OCI-M2 (cell line): ENCODE results near the gene HTR3E.
"Not testable (repeated sequence)": the region's sequence is repeated elsewhere in the genome, so short reads cannot be mapped to it uniquely, and the experiment has no call there.

Experiments used
- DNase-seq: peaks from one replicate; lab custom pipeline; 2025; ENCODE audit not compliant: unreplicated experiment; lab: John Stamatoyannopoulos, UW

Gene HTR3E, protein sequence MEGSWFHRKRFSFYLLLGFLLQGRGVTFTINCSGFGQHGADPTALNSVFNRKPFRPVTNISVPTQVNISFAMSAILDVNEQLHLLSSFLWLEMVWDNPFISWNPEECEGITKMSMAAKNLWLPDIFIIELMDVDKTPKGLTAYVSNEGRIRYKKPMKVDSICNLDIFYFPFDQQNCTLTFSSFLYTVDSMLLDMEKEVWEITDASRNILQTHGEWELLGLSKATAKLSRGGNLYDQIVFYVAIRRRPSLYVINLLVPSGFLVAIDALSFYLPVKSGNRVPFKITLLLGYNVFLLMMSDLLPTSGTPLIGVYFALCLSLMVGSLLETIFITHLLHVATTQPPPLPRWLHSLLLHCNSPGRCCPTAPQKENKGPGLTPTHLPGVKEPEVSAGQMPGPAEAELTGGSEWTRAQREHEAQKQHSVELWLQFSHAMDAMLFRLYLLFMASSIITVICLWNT

DNA sequence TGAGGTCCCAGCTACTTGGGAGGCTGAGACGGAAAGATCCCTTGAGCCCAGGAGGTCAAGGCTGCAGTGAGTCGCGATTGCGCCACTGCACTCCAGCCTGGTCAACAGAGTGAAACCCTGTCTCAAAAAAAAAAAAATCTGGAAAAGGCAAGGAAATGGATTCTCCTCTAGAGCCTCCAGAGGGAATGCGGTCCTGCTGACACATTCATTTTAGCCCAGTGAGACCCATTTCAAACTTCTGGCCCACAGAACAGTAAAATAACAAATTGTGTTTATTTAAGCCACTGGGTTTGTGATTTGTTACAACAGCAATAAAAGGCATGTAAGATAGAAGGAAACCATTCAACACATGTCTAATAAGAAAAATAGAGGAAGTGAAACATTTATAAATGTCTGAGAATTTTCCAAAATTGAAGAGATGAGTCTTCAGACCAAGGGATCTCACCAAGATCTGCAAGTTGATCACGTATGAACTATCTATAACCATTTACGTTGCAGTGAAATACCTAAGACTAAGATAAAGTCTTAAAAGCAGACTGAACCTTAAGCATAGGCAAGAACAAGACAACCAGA is at the start of gene HTR3E:
HTR3E (plus strand) TSS at position 254 of the 573 bp plus-strand sequence. CDS start 466 bp downstream, outside the sequence.
- DNase-seq: no peak

DNA sequence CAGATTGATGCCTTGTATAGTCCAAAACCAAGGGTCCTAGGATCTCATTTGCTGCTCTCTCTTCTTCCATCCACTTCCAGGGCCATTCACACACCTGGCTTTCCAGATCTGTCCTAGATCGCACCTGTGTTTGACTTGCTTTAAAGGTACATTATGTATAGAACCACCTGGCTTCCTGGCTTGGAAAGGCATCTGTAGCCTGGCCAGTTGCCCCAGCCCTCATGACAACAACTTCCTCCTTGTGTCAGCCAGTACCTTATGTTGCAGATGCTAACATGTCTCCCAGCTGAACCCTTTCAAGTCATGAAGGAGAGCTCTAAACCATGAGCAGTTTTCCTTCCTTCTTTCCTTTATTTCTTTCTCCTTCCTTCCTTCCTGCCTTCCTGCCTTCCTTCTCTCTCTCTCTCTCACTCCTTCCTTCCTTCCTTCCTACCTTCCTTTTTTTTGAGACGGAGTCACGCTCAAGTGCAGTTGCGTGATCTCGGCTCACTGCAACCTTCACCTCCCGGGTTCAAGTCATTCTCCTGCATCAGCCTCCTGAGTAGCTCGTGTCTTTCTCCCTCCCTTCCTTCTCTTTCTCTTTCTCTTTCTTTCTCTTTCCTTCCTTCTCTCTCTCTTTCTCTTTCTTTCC is 46.5 kb upstream of the HTR3E start:
- no peak for DNase-seq

DNA sequence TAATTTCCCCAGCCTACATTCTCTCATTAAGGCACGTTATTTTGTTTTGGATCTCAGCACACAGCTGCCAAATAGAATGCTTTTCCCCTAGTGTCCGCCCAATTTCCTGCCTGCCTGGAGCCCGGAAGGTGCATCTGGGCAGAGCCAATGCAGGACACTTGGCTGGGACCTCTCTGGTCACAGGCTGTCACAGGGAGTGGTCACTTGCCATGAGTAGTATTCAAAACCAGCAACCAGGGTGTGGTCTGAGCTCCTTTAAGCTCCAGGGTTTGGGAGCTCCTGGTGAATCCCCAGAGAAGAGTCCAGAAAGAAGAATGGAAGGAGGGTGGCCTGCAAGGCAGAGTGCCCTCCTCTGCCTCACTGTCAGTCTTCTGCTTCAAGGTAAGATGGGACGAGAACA is 44.1 kb upstream of the HTR3E start, which contains the start of gene HTR3C:
HTR3C (plus strand) TSS at position 281 of the 400 bp plus-strand sequence; CDS start at position 315, 34 bp downstream.
- no peak for DNase-seq

DNA sequence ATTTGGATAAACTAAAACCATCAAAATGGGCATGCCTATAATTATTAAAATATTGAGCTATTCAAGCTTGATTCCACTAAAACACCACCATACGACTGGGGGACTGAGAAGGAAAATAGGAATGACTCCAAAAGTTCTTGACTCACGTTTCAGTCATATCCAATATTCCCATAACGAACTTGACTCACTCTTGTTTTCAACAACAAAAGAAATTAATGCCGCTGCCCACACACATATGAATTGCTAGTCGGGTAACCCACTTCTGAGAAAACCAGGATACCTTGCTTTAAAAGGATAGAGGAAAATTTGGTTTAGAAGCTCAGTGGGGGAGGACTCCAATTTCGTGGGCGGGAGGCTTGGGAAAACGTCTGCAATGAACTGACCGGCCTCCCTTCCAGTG is 38.8 kb upstream of the HTR3E start:
- no peak for DNase-seq

DNA sequence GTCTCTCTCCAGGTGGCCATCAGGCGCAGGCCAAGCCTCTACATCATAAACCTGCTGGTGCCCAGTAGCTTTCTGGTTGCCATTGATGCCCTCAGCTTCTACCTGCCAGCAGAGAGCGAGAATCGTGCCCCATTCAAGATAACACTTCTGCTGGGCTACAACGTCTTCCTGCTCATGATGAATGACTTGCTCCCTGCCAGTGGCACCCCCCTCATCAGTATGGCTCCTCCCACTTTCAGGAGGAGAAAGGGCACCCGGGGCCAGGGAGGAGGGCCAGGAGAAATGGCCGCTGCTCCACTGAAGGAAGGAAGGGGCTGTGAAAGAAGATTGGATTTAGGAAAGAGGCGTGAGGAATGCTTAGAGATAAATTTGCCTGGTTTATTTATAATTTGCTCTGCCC is 37.4 kb upstream of the HTR3E start:
- no peak for DNase-seq

DNA sequence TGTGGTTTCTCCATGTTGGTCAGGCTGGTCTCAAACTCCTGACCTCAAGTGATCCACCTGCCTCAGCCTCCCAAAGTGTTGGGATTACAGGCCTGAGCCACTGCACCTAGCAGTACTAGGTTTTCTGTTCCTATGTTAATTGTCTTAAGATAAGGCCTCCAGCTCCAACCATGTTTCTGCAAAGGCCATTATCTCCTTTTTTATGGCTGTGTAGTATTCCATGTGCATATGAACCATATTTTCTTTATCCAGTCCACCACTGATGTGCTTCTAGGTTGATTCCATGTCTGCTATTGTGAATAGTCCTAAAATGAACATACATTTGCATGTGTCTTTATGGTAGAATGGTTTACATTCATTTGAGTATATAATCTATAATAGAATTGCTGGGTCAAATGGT is 34.2 kb upstream of the HTR3E start:
- DNase-seq: no peak

DNA sequence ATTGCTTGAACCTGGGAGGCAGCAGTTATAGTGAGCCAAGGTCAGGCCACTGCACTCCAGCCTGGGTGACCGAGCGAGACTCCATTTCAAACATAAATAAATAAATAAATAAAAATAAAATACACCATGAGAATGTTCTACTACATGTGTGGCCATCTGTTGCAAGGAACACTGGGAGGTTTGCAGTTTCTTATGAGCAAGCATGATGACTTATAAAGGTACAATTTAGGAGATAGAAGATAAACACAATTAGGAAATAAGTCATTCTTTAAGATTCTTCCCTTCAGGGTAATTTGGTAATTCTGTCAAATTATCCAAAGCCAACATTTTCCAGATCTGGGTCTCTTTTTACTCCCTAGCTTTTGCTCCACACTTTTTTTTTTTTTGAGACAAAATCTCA is 30.7 kb upstream of the HTR3E start:
- no peak for DNase-seq

DNA sequence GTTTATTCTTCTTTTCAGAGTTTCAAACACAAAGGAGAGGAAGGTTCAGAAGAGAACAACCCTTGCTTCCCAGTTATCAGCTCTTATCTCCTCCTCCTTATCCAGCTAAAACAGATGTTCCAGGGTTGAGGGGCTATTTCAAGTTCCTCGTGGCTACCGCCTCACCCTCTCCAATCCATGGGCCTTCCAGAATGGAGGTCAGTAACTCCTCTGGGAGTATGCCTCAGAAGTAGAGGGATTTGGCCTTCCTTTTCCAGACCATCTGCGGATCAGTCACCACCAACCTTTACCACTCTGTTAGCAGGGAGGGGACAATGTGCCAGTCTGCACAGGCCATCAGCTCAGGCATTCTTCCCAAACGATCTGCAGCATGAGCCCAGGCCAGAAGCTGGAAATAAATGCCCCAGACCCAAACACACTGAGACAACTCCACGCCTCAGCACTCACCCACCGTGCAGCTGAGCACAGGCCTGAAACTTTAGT is 29.2 kb upstream of the HTR3E start:
- peak; percentile 8 for DNase-seq

DNA sequence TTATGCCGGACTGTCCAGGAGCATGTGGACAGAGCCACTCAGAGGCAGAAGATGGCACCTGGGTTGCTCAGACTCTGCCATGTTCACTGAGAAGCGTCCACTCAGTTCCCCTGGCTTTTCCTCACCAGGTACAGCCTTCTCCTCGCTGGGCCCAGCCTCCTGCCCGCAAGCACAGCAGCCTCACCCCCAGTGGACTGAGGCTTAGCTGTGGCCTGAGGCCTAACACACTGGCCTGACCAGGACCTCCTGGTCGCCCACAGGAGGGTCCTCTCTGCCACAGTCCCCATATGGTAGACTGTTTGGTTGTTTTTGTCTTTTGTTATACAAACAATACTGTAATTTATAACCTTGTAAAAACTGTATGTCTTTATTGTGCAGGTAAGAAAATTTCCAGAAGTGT is 28.5 kb upstream of the HTR3E start:
- no peak for DNase-seq

DNA sequence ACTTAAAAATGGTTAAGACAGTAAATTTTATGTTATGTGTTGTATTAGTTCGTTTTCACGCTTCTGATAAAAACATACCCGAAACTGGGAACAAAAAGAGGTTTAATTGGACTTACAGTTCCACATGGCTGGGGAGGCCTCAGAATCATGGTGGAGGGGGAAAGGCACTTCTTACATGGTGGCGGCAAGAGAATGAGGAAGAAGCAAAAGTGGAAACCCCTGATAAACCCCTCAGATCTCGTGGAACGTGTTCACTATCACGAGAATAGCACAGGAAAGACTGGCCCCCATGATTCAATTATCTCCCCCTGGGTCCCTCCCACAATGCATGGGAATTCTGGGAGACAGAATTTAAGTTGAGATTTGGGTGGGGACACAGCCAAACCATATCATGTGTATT is 25.7 kb upstream of the HTR3E start:
- DNase-seq: not testable (repeated sequence)

DNA sequence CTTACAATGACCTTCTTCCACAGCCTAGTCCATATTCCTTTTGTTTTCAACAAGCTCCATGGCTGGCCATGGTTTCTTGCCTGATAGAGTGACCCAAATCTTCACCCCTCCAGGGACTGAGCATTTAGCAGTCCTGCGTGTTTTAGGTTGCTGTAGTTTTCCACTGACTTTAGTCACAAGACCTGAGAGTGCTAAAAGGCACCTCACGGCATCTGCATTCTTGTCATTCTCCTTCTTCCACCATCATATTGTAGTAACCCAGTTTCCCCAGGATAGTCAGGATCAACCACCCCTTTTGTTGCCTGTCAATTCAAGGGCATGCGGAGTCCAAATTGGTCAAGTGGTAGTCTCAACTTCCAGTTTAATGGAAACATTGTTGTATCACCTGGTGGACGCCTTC is 23.2 kb upstream of the HTR3E start:
- no peak for DNase-seq

DNA sequence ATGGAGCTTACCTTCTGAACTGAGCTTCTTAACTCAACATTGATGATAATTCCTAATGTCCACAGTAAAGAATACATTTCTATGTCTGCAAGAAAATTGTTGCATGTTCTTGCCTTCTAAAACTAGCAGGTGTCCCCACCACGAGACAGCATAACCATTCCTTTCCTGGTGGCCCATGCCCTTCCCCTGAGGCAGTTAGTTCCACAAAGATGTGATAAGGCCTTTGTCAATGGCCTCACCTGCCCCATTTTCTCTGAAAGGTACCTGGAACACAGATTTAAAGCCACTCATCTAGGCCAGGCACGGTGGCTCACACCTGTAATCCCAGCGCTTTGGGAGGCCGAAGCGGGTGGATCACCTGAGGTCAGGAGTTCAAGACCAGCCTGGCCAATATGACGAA is 21.0 kb upstream of the HTR3E start:
- no peak for DNase-seq

DNA sequence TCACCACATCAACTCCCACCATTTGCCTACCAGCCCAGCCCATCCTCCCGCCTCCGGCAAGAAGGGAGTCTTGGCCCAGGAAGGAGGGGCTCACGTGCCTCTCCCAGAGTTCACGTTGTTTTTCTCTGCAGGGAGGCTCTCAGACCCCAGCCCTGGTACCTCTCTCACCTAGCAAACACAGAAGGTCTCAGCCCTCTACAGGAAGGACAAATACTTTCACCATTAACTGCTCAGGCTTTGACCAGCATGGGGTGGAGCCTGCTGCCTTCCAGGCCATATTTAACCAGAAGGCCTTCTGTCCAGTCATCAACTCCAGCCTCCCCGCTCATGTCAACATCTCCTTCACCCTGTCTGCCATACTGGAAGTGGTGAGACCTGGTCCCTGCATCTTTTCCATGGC is 19.0 kb upstream of the HTR3E start:
- no peak for DNase-seq

DNA sequence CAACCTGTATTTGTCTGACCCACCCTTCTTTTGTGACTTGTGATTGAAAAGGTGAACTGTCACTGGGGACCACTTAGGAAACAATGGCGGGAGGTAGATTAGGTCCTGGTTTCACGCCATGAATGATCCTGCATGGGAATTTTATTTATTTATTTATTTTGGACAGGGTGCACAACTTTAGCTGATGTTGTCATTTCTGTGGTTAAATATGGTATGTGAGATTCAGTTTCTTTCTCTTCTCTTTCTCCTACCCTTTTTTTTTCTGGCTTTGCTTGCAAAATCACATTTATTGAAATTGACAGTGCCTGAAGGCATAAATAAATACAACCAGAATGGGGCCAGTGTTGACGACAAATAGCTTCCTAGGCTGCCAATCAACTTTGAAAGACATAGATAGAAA is 18.0 kb upstream of the HTR3E start:
- DNase-seq: no peak

DNA sequence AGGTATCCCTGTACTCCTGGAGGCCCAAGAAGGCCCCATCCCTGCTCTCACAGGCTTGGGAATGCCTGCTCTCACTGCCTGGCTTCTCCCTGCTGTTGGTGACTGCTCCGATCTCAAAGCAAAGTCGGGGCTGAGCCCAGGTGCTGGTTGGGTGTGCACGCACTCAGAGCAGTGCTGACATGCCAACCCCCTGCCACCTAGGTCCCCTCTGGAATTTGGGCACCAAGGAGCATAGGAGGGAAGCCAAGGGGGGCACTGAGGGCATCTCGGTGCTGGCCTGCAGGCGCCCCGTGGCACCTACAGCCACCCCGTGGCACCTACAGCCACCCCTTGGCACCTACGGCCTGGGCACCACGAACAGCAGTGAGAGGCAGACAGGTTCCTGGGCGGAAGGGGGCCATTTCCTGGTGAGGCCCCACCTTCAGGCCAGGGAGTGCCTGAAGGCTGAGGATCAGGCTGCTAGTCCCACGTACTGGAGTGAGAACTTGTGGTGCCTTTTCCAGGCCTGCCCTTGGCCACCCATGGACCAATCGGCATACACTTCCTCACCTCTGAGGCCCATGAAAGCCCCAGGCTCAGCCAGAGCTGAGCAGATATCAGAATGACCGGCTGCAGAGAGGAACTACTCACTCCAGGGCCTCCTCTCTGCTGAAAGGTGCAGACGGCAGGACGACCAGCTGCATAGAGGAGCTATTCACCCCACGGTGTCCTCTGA is 15.6 kb upstream of the HTR3E start:
- no peak for DNase-seq

DNA sequence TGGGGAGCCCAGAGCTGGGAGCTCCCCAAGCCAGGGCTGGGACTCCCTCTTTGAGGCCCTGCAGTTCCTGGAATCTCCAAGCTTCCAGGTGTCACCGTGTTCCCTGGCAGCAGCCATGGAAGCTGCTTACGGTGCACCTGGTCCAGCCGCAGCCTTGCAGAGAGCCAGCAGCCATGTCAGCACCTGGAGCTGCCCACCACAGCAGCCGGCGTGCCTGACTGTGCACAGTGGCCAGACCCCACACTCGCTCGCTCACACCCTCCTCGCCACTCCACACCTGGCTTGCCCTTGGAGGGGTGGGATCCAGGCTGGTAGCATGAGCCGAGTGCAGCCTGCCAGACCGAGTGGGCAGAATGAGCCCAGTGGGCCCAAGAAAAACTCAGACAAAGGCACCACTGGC is 14.8 kb upstream of the HTR3E start:
- DNase-seq: no peak

DNA sequence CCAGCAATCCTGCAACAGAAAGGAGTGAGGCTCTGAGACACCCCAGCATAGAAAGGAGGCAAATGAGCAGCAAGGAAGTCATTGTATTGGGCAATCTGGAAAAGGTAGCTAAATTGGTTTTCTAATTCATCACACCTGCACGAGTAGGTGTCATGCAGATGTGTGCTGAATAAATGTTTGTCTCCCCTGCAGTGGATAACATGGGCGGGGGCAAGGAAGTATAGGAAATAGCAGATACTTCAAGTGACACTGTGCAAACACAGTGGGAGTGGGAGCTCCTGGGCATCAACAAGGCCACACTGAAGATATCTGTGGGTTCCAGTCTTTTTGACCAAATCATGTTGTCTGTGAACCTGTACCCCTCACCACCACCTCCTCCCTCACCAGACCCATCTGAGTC is 14.4 kb upstream of the HTR3E start:
- DNase-seq: no peak

DNA sequence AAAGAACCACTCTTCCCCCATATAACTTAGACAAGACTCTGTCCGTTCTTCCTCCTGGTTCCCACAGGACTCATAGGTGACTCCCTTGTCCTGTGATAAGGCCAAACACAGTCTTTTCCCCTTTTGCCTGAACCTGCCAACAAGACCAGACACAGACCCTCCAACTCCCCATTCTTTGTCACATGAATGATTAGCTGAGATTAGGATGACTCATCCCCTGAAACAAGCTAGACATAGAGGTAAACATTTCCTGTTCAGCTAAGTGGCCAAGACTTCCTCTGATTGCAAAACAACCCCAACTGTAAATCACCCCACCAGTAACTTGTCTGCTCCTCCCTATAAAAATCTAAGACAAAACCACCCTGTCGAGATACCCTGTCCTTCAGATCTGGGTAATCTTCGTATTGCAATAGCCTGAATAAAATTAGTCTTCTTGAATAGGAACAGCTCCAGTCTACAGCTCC is 11.4 kb upstream of the HTR3E start:
- no peak for DNase-seq

DNA sequence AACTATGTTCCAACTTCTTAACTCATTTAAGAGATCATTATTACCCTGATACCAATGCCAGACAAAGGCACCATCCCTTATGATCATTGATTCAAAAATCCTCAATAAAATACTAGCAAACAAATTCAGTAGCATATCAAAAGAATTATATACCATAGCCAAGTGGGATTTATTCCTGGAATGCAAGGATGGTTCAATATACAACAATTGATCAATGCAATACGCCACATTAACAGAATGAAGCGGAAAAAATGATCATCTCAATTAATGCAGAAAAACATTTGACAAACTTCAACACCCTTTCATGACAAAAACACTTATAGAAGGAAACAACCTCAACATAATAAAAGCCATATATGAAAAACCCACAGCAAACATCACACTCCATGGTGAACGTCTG is 4.7 kb upstream of the HTR3E start:
- DNase-seq: no peak

DNA sequence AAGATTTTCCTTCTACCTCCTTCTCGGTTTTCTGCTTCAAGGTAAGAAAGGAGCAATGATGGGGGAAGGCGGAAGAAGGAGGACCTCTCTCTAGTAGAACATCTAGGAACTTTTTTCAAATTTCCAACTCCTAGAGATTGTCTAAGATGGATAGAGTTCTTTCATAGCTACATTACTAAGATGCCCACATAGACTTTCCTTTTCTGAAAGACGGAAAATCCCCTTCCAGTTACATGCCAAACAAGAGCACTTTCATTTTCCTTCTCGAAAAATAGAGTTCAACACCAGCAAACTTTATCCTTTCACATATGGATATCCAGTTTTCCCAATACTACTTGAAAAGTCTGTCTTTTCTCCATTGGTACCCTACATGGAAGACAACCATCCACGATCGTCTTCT is 692 bp downstream of the HTR3E start:
- no peak for DNase-seq
